ENCODE data around the gene EPAS1. TPM values are rescaled to one million over a fixed set of nuclear protein-coding genes. Genes with fewer than 3 reads are reported as not detected.

EPAS1 gene
- total RNA-seq, 1 donor from 2014 or later = 99.8 TPM

DNA sequence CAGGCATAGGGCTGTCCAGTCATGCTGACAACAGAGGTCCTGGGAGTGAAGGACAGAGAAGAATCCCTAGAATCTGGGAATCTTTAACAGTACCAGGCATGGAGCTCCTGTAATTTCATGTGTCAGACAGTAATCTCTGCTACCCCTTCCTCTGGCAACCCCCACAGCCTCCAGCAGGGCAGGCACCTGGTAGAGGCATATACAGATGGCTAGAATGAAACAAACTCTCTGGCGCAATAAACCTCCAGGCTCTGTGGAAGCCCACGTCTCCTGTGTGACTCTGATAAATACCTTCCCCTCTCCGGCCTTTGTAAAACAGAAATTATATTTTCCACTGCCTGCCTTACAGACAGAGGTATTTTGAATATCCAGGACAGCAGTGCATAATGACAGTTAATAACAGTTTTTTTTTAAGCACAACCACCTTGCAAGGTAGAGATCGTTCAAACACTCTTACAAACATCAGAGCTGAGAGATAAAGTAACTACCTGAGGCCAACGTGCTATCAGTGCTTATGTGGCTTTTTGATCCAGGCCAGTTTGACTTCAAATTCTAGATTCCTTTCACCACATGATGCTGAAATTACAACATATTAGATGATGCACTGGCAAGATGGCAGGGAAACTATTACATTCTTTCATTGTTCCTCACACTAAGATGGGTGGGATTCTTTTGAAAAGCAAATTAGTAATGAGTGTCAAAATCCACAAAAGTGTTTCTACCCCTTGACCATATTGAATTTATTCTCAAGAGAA, 134.5 kb downstream of the EPAS1 start:
- DNase-seq (ENCODE audit: low read depth) = peak; percentile 57
- TF ChIP-seq, protein P1, sequence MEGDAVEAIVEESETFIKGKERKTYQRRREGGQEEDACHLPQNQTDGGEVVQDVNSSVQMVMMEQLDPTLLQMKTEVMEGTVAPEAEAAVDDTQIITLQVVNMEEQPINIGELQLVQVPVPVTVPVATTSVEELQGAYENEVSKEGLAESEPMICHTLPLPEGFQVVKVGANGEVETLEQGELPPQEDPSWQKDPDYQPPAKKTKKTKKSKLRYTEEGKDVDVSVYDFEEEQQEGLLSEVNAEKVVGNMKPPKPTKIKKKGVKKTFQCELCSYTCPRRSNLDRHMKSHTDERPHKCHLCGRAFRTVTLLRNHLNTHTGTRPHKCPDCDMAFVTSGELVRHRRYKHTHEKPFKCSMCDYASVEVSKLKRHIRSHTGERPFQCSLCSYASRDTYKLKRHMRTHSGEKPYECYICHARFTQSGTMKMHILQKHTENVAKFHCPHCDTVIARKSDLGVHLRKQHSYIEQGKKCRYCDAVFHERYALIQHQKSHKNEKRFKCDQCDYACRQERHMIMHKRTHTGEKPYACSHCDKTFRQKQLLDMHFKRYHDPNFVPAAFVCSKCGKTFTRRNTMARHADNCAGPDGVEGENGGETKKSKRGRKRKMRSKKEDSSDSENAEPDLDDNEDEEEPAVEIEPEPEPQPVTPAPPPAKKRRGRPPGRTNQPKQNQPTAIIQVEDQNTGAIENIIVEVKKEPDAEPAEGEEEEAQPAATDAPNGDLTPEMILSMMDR (IDR thresholded peaks at IDR 0.05; ENCODE audit: insufficient read depth, low read length, severe bottlenecking) = no peak
- no peak for FAIRE-seq

DNA sequence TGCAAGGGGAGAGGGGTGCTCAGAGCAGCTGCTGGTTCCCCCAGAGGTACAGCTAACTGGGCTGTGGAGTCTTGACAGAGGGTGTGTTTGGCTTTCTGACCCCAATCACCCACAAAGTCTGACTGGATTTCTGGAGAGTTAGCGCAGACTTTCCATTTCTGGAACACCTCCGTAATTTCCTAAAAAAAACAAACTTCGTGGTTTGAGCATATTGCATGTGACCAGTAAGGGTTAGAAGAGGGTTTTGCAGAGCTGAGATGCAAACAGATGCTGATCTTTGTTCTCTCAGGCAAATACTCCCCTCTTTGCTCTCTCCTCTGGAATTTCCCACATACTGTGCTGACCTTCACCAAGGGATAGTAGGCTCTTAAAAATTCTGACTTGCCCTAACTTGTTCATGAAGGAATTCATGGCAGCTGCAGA, 137.7 kb downstream of the EPAS1 start:
- FAIRE-seq (no peak), DNase-seq (ENCODE audit: low read depth) (peak; percentile 83)
- H3K4me3 ChIP-seq (ENCODE audit: low read depth, low read length) = no peak overlapping the region
- no peaks in the 10 kb centered on the region for H3K27me3 ChIP-seq (ENCODE audit: control insufficient read depth, insufficient read depth, low read length)
- no peaks in the 10 kb centered on the region for H3K36me3 ChIP-seq (ENCODE audit: control insufficient read depth, insufficient read depth, low read length)
- TF ChIP-seq, protein P1 (IDR thresholded peaks at IDR 0.05; ENCODE audit: insufficient read depth, low read length, severe bottlenecking) = no peak

More for the DNA sequence above, 134.5 kb downstream of the EPAS1 start:
- no peak overlapping the region for H3K4me3 ChIP-seq (ENCODE audit: low read depth, low read length)
- no peaks in the 10 kb centered on the region for H3K27me3 ChIP-seq (ENCODE audit: control insufficient read depth, insufficient read depth, low read length)
- H3K36me3 ChIP-seq (ENCODE audit: control insufficient read depth, insufficient read depth, low read length) = no peaks in the 10 kb centered on the region

DNA sequence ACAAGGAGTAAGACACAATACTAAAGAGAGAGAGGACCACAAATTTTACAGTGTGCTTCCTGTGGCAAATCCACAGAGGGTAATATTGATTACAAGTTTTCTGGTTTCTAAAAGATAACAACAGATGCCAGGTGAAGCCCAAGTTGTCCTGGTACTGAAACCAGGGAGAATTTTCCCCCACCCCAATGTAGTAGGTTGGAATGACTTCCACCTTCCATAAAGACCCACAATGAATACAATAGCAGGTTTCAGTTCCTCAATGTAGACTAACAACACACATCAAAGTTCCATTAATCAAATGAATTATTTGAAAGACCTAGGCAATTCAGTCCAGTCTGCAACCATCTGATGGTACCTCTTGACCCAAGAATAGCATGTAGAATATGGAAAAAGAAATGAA, 138.1 kb downstream of the EPAS1 start:
- DNase-seq (ENCODE audit: low read depth) (no peak), FAIRE-seq (no peak)
- TF ChIP-seq, protein P1 (IDR thresholded peaks at IDR 0.05; ENCODE audit: insufficient read depth, low read length, severe bottlenecking) = no peak
- H3K4me3 ChIP-seq (ENCODE audit: low read depth, low read length) = no peak overlapping the region
- no peaks in the 10 kb centered on the region for H3K36me3 ChIP-seq (ENCODE audit: control insufficient read depth, insufficient read depth, low read length)
- no peaks in the 10 kb centered on the region for H3K27me3 ChIP-seq (ENCODE audit: control insufficient read depth, insufficient read depth, low read length)

DNA sequence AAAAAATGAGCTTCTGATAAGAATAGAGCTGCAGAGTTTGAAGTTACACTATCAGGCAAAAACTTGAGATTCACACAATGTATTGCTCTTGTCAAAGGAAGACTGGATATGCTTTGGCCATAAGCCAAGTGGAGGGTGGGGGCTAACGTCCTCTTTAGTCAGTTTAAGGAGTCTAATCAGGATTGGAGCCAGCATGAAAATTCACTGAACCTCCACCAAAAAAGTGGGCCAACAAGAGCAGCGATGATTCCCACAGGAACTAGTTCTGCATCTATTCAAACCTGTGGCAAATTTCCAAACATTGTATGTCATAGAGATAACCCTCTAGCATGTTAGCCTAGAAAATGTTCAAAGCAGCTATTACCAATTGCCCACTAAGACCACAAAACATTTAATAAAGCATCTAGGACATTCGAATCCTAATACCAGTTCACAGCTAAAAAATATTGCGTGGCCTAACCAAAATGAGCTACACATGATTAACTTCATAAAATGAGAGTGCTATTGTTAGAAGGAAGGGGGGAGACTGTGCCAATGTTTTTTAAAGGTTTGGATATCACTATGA, 138.7 kb downstream of the EPAS1 start:
- Histone ChIP-seq H3K4me3 (ENCODE audit: low read depth, low read length) (no peak overlapping the region), H3K36me3 (ENCODE audit: control insufficient read depth, insufficient read depth, low read length) (no peaks in the 10 kb centered on the region), H3K27me3 (ENCODE audit: control insufficient read depth, insufficient read depth, low read length) (no peaks in the 10 kb centered on the region)
- FAIRE-seq = no peak
- TF ChIP-seq, protein P1 (IDR thresholded peaks at IDR 0.05; ENCODE audit: insufficient read depth, low read length, severe bottlenecking) = no peak
- DNase-seq (ENCODE audit: low read depth) = peak; percentile 32

Other genes starting within 250 kb of the EPAS1 start
- gene TMEM247, start 182.2 kb downstream of the EPAS1 start, total RNA-seq = not detected in 2 replicates
- gene RHOQ, start 245.1 kb downstream of the EPAS1 start, total RNA-seq = 24.2 and 30.6 TPM in 2 replicates
- 9.2 and 11.8 TPM in 2 replicates for gene ATP6V1E2, start 245.2 kb downstream of the EPAS1 start, total RNA-seq

All from bronchial epithelial cell (primary cell).